SH-SY5Y (cell line): ENCODE results near the gene GPATCH4.

ENCODE experiments used
- GATA2 ChIP-seq: IDR thresholded peaks from 2 replicates; pipeline ENCODE4 v1.6.1; 2011; ENCODE audit warnings: mild to moderate bottlenecking, low read depth, low read length
- GATA3 ChIP-seq: IDR thresholded peaks from 2 replicates; pipeline ENCODE4 v1.6.1; 2011; ENCODE audit warnings: low read depth, mild to moderate bottlenecking, low read length, moderate library complexity

DNA sequence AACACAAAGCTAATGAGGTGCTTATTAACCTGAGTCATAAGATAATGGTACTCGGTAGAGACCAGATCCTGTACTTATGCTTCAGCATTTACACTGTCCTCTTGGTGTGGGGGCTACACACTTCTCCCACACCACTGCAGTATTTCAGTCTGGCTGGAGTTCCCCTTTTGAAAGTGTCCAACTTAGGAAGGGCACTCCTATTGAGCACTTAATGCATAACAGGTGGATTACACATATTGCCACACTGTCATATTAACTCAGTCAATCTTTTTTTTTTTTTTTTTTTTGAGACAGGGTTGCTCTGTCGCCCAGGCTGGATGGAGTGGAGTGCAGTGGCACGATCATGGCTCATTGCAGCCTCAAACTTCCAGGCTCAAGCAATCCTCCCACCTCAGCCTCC is 1.5 kb downstream of the GPATCH4 start:
- TF ChIP-seq GATA2 (no peak), GATA3 (no peak)
